Measurements from ENCODE around the gene FH. TPM values are rescaled to one million over a fixed set of nuclear protein-coding genes. Genes with fewer than 3 reads are reported as not detected.

FH gene
- total and polyA plus RNA-seq, 10 of the 15 experiments (the other 5 are each of a cell fraction or from before 2014, with no cell fraction given), result 44.7 to 124 (median 76.2) TPM

DNA sequence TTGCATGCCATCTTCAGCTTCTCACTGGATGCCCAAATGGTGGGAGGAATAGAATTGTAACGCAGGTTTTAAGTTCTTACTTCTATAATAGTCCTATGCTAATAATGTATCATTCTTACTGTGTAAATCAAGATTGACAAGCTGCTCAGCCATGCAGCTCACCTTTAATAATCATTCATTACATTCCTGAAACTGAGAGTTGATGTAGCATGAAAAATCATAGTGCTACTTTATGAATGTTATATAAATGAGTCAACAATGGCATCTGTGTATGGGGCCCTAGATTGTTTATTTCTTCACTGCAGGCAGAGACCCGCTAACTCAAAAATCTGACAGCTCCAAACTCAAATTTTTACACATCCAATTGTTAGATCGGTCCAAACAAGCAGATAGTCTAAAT is 34.4 kb downstream of the FH start (continued):
- TF ChIP-seq, protein P1, sequence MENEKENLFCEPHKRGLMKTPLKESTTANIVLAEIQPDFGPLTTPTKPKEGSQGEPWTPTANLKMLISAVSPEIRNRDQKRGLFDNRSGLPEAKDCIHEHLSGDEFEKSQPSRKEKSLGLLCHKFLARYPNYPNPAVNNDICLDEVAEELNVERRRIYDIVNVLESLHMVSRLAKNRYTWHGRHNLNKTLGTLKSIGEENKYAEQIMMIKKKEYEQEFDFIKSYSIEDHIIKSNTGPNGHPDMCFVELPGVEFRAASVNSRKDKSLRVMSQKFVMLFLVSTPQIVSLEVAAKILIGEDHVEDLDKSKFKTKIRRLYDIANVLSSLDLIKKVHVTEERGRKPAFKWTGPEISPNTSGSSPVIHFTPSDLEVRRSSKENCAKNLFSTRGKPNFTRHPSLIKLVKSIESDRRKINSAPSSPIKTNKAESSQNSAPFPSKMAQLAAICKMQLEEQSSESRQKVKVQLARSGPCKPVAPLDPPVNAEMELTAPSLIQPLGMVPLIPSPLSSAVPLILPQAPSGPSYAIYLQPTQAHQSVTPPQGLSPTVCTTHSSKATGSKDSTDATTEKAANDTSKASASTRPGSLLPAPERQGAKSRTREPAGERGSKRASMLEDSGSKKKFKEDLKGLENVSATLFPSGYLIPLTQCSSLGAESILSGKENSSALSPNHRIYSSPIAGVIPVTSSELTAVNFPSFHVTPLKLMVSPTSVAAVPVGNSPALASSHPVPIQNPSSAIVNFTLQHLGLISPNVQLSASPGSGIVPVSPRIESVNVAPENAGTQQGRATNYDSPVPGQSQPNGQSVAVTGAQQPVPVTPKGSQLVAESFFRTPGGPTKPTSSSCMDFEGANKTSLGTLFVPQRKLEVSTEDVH (IDR thresholded peaks at IDR 0.05; ENCODE audit: low read depth, partially characterized antibody), result no peak
- TF ChIP-seq ZNF217 (IDR thresholded peaks at IDR 0.05) (peak; percentile 96), SMAD1 (IDR thresholded peaks at IDR 0.05; ENCODE audit: low read depth, partially characterized antibody) (no peak), FOXM1 (IDR thresholded peaks at IDR 0.05; ENCODE audit: low read depth, low read length) (peak; percentile 80), NFIC (IDR thresholded peaks at IDR 0.05; ENCODE audit: low read depth, low read length) (peak; percentile 77; the same call in 1 of the 2 replicates), ETV6 (conservative IDR thresholded peaks at IDR 0.05 in 1 of 2, IDR thresholded peaks at IDR 0.05 in 1 of 2; ENCODE audit: borderline replicate concordance in 1 of 2, low read depth in 1 of 2) (no peak), CREB1 (IDR thresholded peaks at IDR 0.05; ENCODE audit: low read depth) (no peak), GABPA (IDR thresholded peaks at IDR 0.05; ENCODE audit: low read depth) (peak; percentile 45; the same call in 1 of the 2 replicates), SP1 (IDR thresholded peaks at IDR 0.05; ENCODE audit: low read depth, low read length) (no peak), LARP7 (IDR thresholded peaks at IDR 0.05) (no peak), PML (IDR thresholded peaks at IDR 0.05; ENCODE audit: low read length) (peak; percentile 69; the same call in 1 of the 2 replicates)
- TF ChIP-seq, protein P2, sequence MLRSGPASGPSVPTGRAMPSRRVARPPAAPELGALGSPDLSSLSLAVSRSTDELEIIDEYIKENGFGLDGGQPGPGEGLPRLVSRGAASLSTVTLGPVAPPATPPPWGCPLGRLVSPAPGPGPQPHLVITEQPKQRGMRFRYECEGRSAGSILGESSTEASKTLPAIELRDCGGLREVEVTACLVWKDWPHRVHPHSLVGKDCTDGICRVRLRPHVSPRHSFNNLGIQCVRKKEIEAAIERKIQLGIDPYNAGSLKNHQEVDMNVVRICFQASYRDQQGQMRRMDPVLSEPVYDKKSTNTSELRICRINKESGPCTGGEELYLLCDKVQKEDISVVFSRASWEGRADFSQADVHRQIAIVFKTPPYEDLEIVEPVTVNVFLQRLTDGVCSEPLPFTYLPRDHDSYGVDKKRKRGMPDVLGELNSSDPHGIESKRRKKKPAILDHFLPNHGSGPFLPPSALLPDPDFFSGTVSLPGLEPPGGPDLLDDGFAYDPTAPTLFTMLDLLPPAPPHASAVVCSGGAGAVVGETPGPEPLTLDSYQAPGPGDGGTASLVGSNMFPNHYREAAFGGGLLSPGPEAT (IDR thresholded peaks at IDR 0.05; ENCODE audit: low read depth), result no peak
- TF ChIP-seq, protein P3, sequence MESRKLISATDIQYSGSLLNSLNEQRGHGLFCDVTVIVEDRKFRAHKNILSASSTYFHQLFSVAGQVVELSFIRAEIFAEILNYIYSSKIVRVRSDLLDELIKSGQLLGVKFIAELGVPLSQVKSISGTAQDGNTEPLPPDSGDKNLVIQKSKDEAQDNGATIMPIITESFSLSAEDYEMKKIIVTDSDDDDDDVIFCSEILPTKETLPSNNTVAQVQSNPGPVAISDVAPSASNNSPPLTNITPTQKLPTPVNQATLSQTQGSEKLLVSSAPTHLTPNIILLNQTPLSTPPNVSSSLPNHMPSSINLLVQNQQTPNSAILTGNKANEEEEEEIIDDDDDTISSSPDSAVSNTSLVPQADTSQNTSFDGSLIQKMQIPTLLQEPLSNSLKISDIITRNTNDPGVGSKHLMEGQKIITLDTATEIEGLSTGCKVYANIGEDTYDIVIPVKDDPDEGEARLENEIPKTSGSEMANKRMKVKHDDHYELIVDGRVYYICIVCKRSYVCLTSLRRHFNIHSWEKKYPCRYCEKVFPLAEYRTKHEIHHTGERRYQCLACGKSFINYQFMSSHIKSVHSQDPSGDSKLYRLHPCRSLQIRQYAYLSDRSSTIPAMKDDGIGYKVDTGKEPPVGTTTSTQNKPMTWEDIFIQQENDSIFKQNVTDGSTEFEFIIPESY (IDR thresholded peaks at IDR 0.05), result no peak
- TF ChIP-seq, protein P4, sequence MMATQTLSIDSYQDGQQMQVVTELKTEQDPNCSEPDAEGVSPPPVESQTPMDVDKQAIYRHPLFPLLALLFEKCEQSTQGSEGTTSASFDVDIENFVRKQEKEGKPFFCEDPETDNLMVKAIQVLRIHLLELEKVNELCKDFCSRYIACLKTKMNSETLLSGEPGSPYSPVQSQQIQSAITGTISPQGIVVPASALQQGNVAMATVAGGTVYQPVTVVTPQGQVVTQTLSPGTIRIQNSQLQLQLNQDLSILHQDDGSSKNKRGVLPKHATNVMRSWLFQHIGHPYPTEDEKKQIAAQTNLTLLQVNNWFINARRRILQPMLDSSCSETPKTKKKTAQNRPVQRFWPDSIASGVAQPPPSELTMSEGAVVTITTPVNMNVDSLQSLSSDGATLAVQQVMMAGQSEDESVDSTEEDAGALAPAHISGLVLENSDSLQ (IDR thresholded peaks at IDR 0.05), result peak; percentile 76
- TF ChIP-seq, protein P5, sequence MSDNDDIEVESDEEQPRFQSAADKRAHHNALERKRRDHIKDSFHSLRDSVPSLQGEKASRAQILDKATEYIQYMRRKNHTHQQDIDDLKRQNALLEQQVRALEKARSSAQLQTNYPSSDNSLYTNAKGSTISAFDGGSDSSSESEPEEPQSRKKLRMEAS (IDR thresholded peaks at IDR 0.05; ENCODE audit: low read depth, low read length), result no peak
